HG03520 (cell line): Measurements from ENCODE around the gene TUBA1C.
"Not testable (repeated sequence)": the region's sequence is repeated elsewhere in the genome, so short reads cannot be mapped to it uniquely, and the experiment has no call there.

ENCODE experiments used
- ATAC-seq: cut with Tn5 transposase; IDR thresholded peaks from one replicate; pipeline ENCODE4 v1.9.1; 2021; ENCODE audit warnings: mild to moderate bottlenecking, moderate library complexity; ENCODE audit not compliant: unreplicated experiment

Gene TUBA1C

GRCh38 chr12:49305762-49306510 lies 41.1 kb downstream of the TUBA1C start:
- no peak for ATAC-seq

DNA sequence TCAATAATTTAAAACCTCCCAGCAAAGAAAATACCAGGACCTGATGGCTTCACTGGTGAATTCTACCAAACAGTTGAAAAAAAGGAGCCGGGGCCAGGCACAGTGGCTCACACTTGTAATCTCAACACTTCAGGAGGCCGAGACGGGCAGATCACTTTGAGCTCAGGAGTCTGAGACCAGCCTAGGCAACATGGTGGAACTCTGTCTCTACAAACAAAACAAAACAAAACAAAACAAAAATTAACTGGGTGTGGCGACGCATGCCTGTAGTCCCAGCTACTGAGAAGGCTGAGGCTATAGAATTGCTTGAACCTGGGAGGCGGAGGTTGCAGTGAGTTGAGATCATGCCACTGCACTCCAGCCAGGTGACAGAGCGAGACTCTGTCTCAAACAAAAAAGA lies 44.5 kb downstream of the TUBA1C start:
- no peak for ATAC-seq

- not testable (repeated sequence) for ATAC-seq
Observed at GRCh38 chr12:49310451-49311000, 45.6 kb downstream of the TUBA1C start.

- no peak for ATAC-seq
Observed at GRCh38 chr12:49314811-49315210, 49.9 kb downstream of the TUBA1C start.

GRCh38 chr12:49317118-49317517 lies 52.2 kb downstream of the TUBA1C start:
- not testable (repeated sequence) for ATAC-seq

DNA sequence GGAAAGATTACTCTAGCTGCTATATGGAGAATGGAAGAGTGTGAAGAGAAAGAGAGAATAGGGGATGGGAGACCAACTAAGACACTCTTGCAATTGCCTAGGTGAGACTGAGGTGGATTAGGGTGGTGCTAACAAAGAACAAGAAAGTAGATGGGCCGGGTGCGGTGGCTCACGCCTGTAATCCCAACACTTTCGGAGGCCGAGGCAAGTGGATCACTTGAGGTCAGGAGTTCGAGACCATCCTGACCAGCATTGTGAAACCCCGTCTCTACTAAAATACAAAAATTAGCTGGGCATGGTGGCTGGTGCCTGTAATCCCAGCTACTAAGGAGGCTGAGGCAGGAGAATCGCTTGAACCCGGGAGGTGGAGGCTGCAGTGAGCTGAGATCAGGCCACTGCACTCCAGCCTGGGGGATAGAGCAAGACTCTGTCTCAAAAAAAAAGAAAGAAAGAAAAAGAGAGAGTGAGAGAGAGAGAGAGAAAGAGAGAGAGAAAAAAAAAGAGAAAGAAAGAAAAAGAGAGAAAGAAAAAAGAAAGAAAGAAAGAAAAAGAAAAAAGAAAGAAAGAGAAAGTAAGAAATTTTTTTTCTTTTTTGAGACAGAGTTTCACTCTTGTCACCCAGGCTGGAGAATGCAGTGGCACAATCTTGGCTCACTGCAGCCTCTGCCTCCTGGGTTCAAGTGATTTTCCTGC lies 55.7 kb downstream of the TUBA1C start:
- not testable (repeated sequence) for ATAC-seq

DNA sequence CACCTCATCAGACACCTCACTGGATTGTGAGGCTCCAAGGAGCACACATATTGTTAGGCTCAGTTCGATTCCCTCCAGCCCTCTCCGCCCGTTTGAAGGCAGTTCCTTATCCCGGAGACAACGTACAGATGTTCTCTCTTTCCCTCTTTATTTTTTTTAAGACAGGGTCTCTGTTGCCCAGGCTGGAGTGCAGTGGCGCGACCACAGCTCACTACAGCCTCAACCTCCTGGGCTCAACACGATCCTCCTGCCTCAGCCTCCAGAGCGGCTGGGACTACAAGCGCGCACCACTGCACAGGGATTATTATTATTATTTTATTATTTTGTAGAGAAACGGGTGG lies 57.5 kb downstream of the TUBA1C start:
- no peak for ATAC-seq

DNA sequence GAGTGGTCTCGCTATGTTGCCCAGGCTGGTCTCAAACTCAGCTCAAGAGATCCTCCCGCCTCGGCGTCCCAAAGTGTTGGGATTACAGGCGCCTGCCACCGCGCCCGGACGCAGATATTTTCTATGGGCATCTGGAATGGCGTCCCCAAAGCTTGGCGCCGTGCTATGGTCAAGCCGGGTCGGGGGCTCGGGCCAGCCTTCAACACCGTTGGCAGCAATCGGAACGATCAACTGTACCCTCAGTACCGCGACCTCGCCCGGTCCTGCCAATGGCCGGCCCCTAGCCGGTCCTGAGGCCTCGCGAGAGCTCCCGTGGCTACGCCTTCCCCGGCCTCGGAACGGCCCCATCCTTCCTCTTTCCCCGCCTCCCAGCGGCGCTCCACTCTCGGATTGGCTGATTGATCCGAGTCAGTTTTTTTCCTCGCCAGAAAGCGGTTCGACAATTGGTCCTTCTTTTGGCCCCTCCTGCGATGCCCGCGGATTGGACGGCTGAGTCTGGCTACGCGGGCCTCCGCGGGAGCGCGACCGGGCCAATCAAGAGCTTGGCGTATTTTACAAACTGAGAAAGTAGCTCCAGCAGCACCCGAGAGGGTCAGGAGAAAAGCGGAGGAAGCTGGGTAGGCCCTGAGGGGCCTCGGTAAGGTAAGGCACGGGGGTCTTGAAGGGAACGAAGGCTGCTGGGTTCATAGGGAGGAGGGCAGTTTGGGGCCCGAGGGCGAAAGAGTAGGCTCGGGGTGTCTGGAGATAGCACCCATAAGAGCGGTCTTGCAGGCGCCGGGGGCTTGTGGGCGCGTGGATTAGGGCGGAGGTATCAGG lies 58.0 kb downstream of the TUBA1C start, which contains the start of gene TROAP:
TROAP (plus strand) TSS at position 548 of the 816 bp plus-strand sequence. CDS start 354 bp downstream, outside the sequence.
- peak; percentile 98 for ATAC-seq

GRCh38 chr12:49323524-49324097 lies 58.7 kb downstream of the TUBA1C start:
- ATAC-seq, result no peak
